Peyer's patch (tissue), 4 donors: ENCODE measurements around the gene OSBPL7.

Experiments
- POLR2A ChIP-seq, 2 donors: fragments of 450-650 bp; IDR thresholded peaks; one replicate each; pipeline ENCODE4 v1.5.1; 2017; ENCODE audit warnings: antibody characterized with exemption in 2 of 2, mild to moderate bottlenecking in 2 of 2, moderate library complexity in 2 of 2
- TF ChIP-seq, protein P1 (sequence below), 6 experiments: fragments of 450-650 bp in 4 of 6; fragments of 200-600 bp in 2 of 6; sonication (generic) in 1 of 6; IDR thresholded peaks; one replicate each; pipeline ENCODE4 v1.5.1; 2017 to 2019; ENCODE audit warnings: antibody characterized with exemption in 6 of 6, mild to moderate bottlenecking in 3 of 6, moderate library complexity in 1 of 6

DNA sequence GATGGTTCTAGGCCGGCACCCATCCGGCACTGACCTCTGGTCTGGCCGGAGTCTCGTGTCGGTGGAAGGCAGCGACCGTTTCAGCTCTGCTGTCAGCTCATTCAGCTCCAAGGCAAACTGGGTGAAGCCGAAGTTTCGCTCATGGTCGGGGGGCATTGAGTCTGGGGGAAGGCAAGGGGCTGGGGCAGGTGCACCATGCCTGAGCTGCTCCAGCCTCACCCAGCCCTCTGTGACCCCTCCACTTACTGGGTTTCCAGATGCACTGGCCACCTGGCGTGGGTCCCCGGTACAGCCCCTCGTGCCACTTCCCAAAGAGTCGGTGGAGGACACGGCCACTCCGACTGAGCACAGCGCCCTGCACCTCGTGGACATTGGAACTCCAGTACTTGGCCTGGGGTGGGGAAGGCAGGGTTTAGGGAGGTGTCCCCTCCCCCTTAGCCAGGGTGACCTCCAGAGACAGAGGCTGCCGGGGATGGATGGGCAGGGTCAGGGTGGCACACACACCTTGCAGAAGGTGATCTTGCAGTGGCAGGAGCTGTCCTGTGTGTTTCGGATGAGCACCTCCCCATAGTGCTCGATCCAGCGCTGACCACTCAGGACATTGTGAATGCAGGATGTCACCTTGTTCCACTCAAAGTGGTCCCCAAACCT, 12.6 kb downstream of the OSBPL7 start:
- TF ChIP-seq, protein P1, sequence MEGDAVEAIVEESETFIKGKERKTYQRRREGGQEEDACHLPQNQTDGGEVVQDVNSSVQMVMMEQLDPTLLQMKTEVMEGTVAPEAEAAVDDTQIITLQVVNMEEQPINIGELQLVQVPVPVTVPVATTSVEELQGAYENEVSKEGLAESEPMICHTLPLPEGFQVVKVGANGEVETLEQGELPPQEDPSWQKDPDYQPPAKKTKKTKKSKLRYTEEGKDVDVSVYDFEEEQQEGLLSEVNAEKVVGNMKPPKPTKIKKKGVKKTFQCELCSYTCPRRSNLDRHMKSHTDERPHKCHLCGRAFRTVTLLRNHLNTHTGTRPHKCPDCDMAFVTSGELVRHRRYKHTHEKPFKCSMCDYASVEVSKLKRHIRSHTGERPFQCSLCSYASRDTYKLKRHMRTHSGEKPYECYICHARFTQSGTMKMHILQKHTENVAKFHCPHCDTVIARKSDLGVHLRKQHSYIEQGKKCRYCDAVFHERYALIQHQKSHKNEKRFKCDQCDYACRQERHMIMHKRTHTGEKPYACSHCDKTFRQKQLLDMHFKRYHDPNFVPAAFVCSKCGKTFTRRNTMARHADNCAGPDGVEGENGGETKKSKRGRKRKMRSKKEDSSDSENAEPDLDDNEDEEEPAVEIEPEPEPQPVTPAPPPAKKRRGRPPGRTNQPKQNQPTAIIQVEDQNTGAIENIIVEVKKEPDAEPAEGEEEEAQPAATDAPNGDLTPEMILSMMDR (IDR thresholded peaks at IDR 0.05) = no peak
- TF ChIP-seq POLR2A (IDR thresholded peaks at IDR 0.05) = no peak
